Measurements from ENCODE around the gene MOB1B.
"Not testable (repeated sequence)": the region's sequence is repeated elsewhere in the genome, so short reads cannot be mapped to it uniquely, and the experiment has no call there.

Gene MOB1B

GRCh38 chr4:71008196-71008595, 106.0 kb downstream of the MOB1B start:
- DNase-seq (ENCODE audit: low read depth), result no peak

DNA sequence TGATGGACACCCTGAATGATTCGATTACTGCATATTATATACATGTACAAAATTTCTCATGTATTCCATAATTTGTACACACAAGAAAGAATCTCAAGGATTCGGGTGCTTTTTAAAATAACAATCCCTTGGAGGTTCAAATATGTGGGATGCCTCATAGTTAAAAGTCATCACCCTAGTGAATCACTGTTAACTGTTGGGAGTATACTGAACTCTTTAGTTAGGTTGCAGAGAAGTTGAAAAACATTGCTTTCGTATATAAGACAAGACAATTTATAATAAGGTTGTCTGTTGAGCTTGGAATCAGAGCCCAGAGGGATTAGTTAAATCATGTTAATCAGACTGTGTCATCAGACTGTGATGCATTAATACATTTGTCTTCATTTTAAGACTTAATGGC, 106.9 kb downstream of the MOB1B start:
- no peak for DNase-seq (ENCODE audit: low read depth)

DNA sequence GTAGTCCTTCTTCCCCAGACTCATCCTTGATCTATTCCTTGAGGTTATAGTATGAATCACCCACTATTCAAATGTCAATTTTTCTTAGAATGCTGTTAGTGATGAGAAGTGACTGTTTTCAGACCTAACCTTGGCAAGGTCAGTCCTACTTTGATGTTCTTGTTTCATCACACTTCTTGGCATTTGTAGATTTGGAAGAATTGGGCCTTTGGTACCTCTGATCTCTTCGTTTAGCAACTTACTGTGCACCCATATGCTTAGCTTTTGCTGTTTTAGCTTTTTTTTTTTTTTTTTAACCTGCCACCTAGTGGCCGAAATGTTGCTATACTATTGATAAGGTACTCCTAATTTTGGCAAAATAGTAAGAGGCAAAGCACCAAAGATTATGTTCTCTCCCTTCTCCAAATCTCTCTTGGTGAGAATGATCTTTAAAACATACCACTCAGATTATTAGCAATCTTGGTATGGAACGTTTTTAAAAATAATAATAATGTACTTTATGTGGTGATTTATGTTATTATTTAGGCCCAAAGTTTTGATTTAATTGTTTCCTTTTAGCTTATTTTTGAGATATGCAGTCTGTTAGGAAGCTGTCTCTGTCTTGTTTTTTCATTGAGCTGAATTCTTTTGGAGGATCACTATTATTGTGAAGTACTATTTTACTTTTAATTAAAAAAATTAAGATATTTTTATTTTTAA, 107.9 kb downstream of the MOB1B start:
- no peak for DNase-seq (ENCODE audit: low read depth)

GRCh38 chr4:71011451-71011850, 109.3 kb downstream of the MOB1B start:
- DNase-seq (ENCODE audit: low read depth), result no peak

- not testable (repeated sequence) for DNase-seq (ENCODE audit: low read depth)
Observed at GRCh38 chr4:71017391-71017790, 115.2 kb downstream of the MOB1B start.

- DNase-seq (ENCODE audit: low read depth), result no peak
Observed at GRCh38 chr4:71020611-71021010, 118.4 kb downstream of the MOB1B start.

- no peak for DNase-seq (ENCODE audit: low read depth)
Observed at GRCh38 chr4:71025654-71026053, 123.5 kb downstream of the MOB1B start.

- DNase-seq (ENCODE audit: low read depth), result no peak
Observed at GRCh38 chr4:71026086-71026485, 123.9 kb downstream of the MOB1B start.

- DNase-seq (ENCODE audit: low read depth), result no peak
Observed at GRCh38 chr4:71027611-71028010, 125.4 kb downstream of the MOB1B start.

DNA sequence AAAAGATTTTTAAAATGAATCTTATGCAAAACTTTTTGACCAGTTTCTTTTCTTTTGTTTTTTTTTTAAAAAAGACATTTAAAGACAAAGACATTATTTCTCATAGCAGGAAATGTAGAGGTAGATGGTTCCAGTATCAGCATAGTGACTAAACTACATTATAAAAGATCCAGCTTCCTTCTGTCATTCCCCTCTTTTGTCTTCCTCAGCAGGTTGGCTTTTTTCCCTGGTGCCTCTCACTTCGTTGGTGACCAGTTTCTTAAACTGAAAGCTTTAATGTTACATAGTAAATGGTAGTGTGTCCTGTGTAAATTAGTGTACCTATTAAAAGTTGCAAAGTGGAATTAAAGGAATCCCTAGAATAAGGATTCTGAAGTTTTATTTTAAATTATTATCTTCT, 127.3 kb downstream of the MOB1B start:
- DNase-seq (ENCODE audit: low read depth), result no peak

GRCh38 chr4:71032106-71032505, 129.9 kb downstream of the MOB1B start:
- DNase-seq (ENCODE audit: low read depth), result not testable (repeated sequence)

Data from stimulated activated CD8-positive, alpha-beta memory T cell treated with anti-CD3 and anti-CD28 coated beads, Interleukin-12 subunit alpha, Interleukin-12 subunit beta, amount 100 ng/mL, for 4 hours (primary cell).